IMR-90 (cell line): ENCODE results near the gene GLMP.

Experiments
- POLR2A ChIP-seq: IDR thresholded peaks from 2 replicates; pipeline ENCODE4 v1.6.1; 2012; ENCODE audit warnings: mild to moderate bottlenecking, low read depth, low read length
- TF ChIP-seq, protein P1 (sequence below): conservative IDR thresholded peaks from 2 replicates; pipeline ENCODE4 v1.5.1; 2012; ENCODE audit warnings: mild to moderate bottlenecking, low read depth, low read length, improper control_type of control experiment

DNA sequence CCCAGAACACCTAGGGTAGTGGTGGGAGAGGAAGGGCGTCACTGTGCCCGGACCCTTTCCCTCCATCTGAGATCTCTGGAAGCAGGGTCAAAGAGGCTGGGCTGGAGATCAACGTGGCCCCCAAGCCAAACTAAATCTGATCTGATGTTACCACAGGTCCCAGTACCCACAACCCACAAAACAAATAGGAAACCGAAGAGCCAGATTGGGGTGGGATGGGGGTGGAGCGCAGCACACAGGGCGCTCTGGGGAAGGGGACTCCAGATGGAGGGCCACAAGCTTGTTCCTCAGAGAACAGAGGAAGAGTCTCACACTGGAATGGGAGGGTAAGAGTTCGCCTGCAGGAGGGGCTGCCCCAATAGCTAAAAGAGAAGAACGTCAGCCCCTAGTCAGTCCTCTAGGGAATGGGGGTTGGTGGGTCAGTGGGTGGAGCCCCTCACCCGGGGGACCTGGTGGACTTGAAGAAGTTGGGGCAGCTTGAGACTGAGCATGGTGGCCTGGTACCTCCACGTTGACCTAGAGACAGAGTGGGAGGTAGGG, 49.2 kb downstream of the GLMP start:
- TF ChIP-seq, protein P1, sequence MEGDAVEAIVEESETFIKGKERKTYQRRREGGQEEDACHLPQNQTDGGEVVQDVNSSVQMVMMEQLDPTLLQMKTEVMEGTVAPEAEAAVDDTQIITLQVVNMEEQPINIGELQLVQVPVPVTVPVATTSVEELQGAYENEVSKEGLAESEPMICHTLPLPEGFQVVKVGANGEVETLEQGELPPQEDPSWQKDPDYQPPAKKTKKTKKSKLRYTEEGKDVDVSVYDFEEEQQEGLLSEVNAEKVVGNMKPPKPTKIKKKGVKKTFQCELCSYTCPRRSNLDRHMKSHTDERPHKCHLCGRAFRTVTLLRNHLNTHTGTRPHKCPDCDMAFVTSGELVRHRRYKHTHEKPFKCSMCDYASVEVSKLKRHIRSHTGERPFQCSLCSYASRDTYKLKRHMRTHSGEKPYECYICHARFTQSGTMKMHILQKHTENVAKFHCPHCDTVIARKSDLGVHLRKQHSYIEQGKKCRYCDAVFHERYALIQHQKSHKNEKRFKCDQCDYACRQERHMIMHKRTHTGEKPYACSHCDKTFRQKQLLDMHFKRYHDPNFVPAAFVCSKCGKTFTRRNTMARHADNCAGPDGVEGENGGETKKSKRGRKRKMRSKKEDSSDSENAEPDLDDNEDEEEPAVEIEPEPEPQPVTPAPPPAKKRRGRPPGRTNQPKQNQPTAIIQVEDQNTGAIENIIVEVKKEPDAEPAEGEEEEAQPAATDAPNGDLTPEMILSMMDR, result no peak
- TF ChIP-seq POLR2A, result no peak
